NCI-H69 (cell line): ENCODE measurements around the gene HNRNPM.

Experiments used
- DNase-seq: peaks from one replicate; lab custom pipeline; 2025; lab: John Stamatoyannopoulos, UW

HNRNPM gene

GRCh38 chr19:8485561-8486371, 41.0 kb downstream of the HNRNPM start:
- DNase-seq, result no peak

- no peak for DNase-seq
Measured at GRCh38 chr19:8486661-8487136, 41.9 kb downstream of the HNRNPM start.

- peak; percentile 18 for DNase-seq
Measured at GRCh38 chr19:8487137-8487851, 42.5 kb downstream of the HNRNPM start.

- no peak for DNase-seq
Measured at GRCh38 chr19:8488365-8488764, 43.6 kb downstream of the HNRNPM start.

- no peak for DNase-seq
Measured at GRCh38 chr19:8489561-8490394, 45.0 kb downstream of the HNRNPM start.

GRCh38 chr19:8490395-8490760, 45.6 kb downstream of the HNRNPM start:
- no peak for DNase-seq

- DNase-seq, result no peak
Measured at GRCh38 chr19:8490873-8491272, 46.1 kb downstream of the HNRNPM start.

GRCh38 chr19:8491574-8491973, 46.8 kb downstream of the HNRNPM start:
- DNase-seq, result no peak

- DNase-seq, result no peak
Measured at GRCh38 chr19:8494158-8494557, 49.4 kb downstream of the HNRNPM start.

GRCh38 chr19:8498295-8498694, 53.5 kb downstream of the HNRNPM start:
- DNase-seq, result no peak

GRCh38 chr19:8499048-8499833, 54.5 kb downstream of the HNRNPM start:
- DNase-seq, result no peak

- no peak for DNase-seq
Measured at GRCh38 chr19:8500158-8500557, 55.4 kb downstream of the HNRNPM start.

GRCh38 chr19:8501516-8501915, 56.7 kb downstream of the HNRNPM start:
- no peak for DNase-seq

GRCh38 chr19:8501981-8502380, 57.2 kb downstream of the HNRNPM start:
- DNase-seq, result no peak

- no peak for DNase-seq
Measured at GRCh38 chr19:8503510-8503909, 58.7 kb downstream of the HNRNPM start.

GRCh38 chr19:8504171-8504570, 59.4 kb downstream of the HNRNPM start:
- no peak for DNase-seq

- DNase-seq, result no peak
Measured at GRCh38 chr19:8504919-8505318, 60.1 kb downstream of the HNRNPM start.

- peak; percentile 82 for DNase-seq
Measured at GRCh38 chr19:8505680-8506401, 61.1 kb downstream of the HNRNPM start.

GRCh38 chr19:8506402-8506957, 61.7 kb downstream of the HNRNPM start:
- peak; percentile 71 for DNase-seq

- no peak for DNase-seq
Measured at GRCh38 chr19:8510589-8511115, 65.9 kb downstream of the HNRNPM start.
